GM12878 (cell line): ENCODE data around the gene GLT6D1. TPM values are rescaled to one million over a fixed set of nuclear protein-coding genes. Genes with fewer than 3 reads are reported as not detected.

ENCODE experiments used
- ATAC-seq: fragments of 200-7000 bp; cut with Tn5 transposase; 3 replicates; pipeline ENCODE4 v1.9.1; 2020; ENCODE audit warnings: mild to moderate bottlenecking, moderate library complexity
- BruUV-seq: library from RNA; stranded (reverse); fragments of 400-500 nt; replicated peaks from 2 replicates; lab custom pipeline; 2021; lab: Mats Ljungman, UMichigan
- CTCF ChIA-PET: fragments of 300-600 bp; sonication (Branson Sonifier 250); formaldehyde crosslinking; extraction: SDS; loops from one replicate; lab custom pipeline; 2021; ENCODE audit warnings: inconsistent platforms; lab: Yijun Ruan, JAX
- POLR2A ChIA-PET: fragments of 350-600 bp; formaldehyde crosslinking; extraction: SDS; loops from one replicate; lab custom pipeline; 2021; ENCODE audit warnings: inconsistent platforms; lab: Charles Lee
- RAD21 ChIA-PET: fragments of 300-600 bp; sonication (Branson Sonifier 250); formaldehyde crosslinking; loops from one replicate; lab custom pipeline; 2023; ENCODE audit warnings: antibody characterized with exemption; ENCODE audit not compliant: unreplicated experiment; lab: Charles Lee
- SMC1A ChIA-PET: fragments of 300-600 bp; sonication (Branson Sonifier 250); formaldehyde crosslinking; loops from one replicate; lab custom pipeline; 2023; ENCODE audit not compliant: unreplicated experiment, uncharacterized antibody; lab: Charles Lee
- DNase-seq: peaks from one replicate; pipeline ENCODE4 v3.0.0-alpha.2; 2011; ENCODE audit warnings: low read depth, low spot score
- FAIRE-seq: peaks from 3 replicates; lab custom pipeline; 2011; peaks lifted over from hg19 to GRCh38; lab: Jason Lieb, UNC
- H2AFZ ChIP-seq: 2 replicates; pipeline ENCODE4 v1.6.0; 2011; ENCODE audit warnings: low read depth, low read length, control low read depth; ENCODE audit not compliant: control insufficient read depth
- H3K27ac ChIP-seq: 2 replicates; pipeline ENCODE4 v1.5.1; 2011; ENCODE audit warnings: control low read depth; ENCODE audit not compliant: control insufficient read depth, insufficient read depth
- H3K27me3 ChIP-seq, 2 experiments: replicated peaks in 1 of 2; 2 replicates each; pipeline versions ENCODE4 v1.6.0 to v1.6.1; 2011; ENCODE audit warnings: low read length in 1 of 2; ENCODE audit not compliant: control insufficient read depth in 2 of 2, insufficient read depth in 2 of 2
- H3K36me3 ChIP-seq, 2 experiments: 2 replicates each; pipeline ENCODE4 v1.5.1; 2011; ENCODE audit warnings: low read length in 1 of 2; ENCODE audit not compliant: control insufficient read depth in 2 of 2, insufficient read depth in 2 of 2
- H3K4me1 ChIP-seq: 2 replicates; pipeline ENCODE4 v1.6.1; 2011; ENCODE audit warnings: mild to moderate bottlenecking, low read length, moderate library complexity, mixed read lengths; ENCODE audit not compliant: control insufficient read depth, insufficient read depth
- H3K4me2 ChIP-seq: 2 replicates; pipeline ENCODE4 v1.6.0; 2011; ENCODE audit warnings: control low read depth; ENCODE audit not compliant: control insufficient read depth, insufficient read depth
- H3K4me3 ChIP-seq: fragments of 200-600 bp; sonication (generic); 2 replicates; pipeline ENCODE4 v1.5.1; 2016
- H3K79me2 ChIP-seq: 2 replicates; pipeline ENCODE4 v1.6.0; 2011; ENCODE audit warnings: low read length; ENCODE audit not compliant: control insufficient read depth, insufficient read depth
- H3K9ac ChIP-seq: 2 replicates; pipeline ENCODE4 v1.8.0; 2011; ENCODE audit warnings: low read length, control low read depth, mixed read lengths; ENCODE audit not compliant: control insufficient read depth, insufficient read depth
- H3K9me3 ChIP-seq: replicated peaks from 3 replicates; pipeline ENCODE4 v1.5.1; 2011; ENCODE audit warnings: mild to moderate bottlenecking, low read length; ENCODE audit not compliant: control insufficient read depth, insufficient read depth
- H4K20me1 ChIP-seq: 2 replicates; pipeline ENCODE4 v1.6.0; 2011; ENCODE audit not compliant: control insufficient read depth, insufficient read depth
- CREB1 ChIP-seq: IDR thresholded peaks from 2 replicates; pipeline ENCODE4 v1.6.1; 2012; ENCODE audit warnings: low read depth, mild to moderate bottlenecking, inconsistent platforms
- E2F4 ChIP-seq: IDR thresholded peaks from 2 replicates; pipeline ENCODE4 v1.6.1; 2012; ENCODE audit warnings: low read depth, low read length, improper control_type of control experiment
- EGR1 ChIP-seq, 2 experiments: IDR thresholded peaks; 1 replicate in 1 of 2; 2 replicates in 1 of 2; pipeline ENCODE4 v1.6.1; 2011 to 2012; ENCODE audit warnings: low read depth in 2 of 2, low read length in 2 of 2, borderline replicate concordance in 1 of 2, mild to moderate bottlenecking in 1 of 2, moderate library complexity in 1 of 2
- WRNIP1 ChIP-seq: IDR thresholded peaks from 2 replicates; pipeline ENCODE4 v1.6.1; 2011; ENCODE audit warnings: low read depth, low read length, improper control_type of control experiment, borderline replicate concordance
- WGBS: methylation state at CpG from one replicate; pipeline ENCODE4 v1.1.6; 2016; ENCODE audit warnings: low lambda C conversion rate; ENCODE audit not compliant: insufficient replicate concordance, insufficient coverage; ENCODE audit errors: missing lambda C conversion rate; 5-methylcytosine and 5-hydroxymethylcytosine counted together
- in situ Hi-C: fragments of 300-500 bp; cut with MboI; formaldehyde crosslinking; loops from 9 replicates; pipeline ENCODE4 v1.14.3; 2018; ENCODE audit warnings: mixed read lengths
- intact Hi-C: fragments of 100-400 bp; cut with micrococcal nuclease; formaldehyde crosslinking; loops from one replicate; pipeline ENCODE4 v1.14.2; 2022; ENCODE audit not compliant: unreplicated experiment
- polyA plus RNA-seq, 11 experiments: library from polyadenylated mRNA; depleted of rRNA in 4 of 11; unstranded in 6 of 11; stranded (reverse) in 5 of 11; fragments of >200 nt; fragmentation: Nextera tagmentation in 4 of 11; fragmentation: Illumina TruSeq in 1 of 11; extraction: Ambion mirVana in 4 of 11; extraction: Trizol in 1 of 11; gene quantifications; 1 replicate in 1 of 11; 2 replicates in 10 of 11; pipeline versions ENCODE4 v1.2.1 to v1.2.3, GENCODE V29; 2011 to 2016; ENCODE audit warnings: inconsistent platforms in 2 of 11, missing spikeins in 2 of 11, low read depth in 1 of 11
- total RNA-seq, 4 experiments: library from RNA; depleted of rRNA in 3 of 4; stranded (reverse); fragments of >200 nt in 3 of 4; fragmentation: Illumina TruSeq in 1 of 4; extraction: Trizol in 1 of 4; gene quantifications; 2 replicates each; pipeline versions ENCODE4 v1.2.1 to v1.2.3, GENCODE V29; 2013 to 2021
- TF ChIP-seq, protein P1 (sequence below): fragments of 450-650 bp; formaldehyde crosslinking; IDR thresholded peaks from 2 replicates; pipeline ENCODE4 v1.5.0; 2022; ENCODE audit warnings: mild to moderate bottlenecking, missing genetic modification characterization
- TF ChIP-seq, protein P2 (sequence below): IDR thresholded peaks from 2 replicates; pipeline ENCODE4 v1.6.1; 2012; ENCODE audit warnings: mild to moderate bottlenecking, low read depth, low read length

GLT6D1 gene
- total and polyA plus RNA-seq, 10 of the 15 experiments (the other 5 are each of a cell fraction or from before 2014, with no cell fraction given) = not detected

DNA sequence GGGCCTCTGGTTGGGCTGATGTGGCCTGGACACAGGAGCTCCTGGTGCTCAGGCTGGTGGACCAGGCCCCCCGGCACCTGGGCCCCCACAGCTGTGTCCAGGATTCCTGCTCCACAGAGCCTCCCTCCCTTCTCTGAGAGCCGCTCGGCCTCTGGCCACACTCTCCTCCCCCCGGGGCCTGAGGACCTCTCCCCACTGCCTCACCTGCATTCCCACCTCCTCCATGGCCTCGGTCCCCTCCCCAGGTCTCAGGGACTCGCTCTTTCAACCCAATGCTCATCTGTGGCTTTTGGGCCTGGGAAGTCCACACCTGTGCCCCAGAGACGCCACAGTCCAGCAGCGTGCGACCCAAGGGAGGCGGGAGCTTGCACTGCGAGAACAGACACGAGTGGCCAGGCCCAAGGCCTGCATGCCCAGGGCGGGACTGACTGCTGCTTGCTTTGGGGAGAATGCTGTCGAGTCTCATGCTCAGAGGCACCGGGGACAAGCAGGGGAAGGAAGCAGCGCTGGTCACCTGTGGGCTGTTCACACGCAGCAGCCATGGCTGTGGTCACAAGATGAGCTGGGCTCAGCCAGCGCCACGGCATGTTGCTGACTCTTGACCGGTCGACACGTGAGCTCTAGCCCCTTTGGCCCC, 63.2 kb downstream of the GLT6D1 start (continued):
- no peak for TF ChIP-seq E2F4
- TF ChIP-seq, protein P1, sequence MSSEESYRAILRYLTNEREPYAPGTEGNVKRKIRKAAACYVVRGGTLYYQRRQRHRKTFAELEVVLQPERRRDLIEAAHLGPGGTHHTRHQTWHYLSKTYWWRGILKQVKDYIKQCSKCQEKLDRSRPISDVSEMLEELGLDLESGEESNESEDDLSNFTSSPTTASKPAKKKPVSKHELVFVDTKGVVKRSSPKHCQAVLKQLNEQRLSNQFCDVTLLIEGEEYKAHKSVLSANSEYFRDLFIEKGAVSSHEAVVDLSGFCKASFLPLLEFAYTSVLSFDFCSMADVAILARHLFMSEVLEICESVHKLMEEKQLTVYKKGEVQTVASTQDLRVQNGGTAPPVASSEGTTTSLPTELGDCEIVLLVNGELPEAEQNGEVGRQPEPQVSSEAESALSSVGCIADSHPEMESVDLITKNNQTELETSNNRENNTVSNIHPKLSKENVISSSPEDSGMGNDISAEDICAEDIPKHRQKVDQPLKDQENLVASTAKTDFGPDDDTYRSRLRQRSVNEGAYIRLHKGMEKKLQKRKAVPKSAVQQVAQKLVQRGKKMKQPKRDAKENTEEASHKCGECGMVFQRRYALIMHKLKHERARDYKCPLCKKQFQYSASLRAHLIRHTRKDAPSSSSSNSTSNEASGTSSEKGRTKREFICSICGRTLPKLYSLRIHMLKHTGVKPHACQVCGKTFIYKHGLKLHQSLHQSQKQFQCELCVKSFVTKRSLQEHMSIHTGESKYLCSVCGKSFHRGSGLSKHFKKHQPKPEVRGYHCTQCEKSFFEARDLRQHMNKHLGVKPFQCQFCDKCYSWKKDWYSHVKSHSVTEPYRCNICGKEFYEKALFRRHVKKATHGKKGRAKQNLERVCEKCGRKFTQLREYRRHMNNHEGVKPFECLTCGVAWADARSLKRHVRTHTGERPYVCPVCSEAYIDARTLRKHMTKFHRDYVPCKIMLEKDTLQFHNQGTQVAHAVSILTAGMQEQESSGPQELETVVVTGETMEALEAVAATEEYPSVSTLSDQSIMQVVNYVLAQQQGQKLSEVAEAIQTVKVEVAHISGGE (CRISPR knock-in tag) = no peak
- TF ChIP-seq CREB1 = no peak
- TF ChIP-seq WRNIP1 = no peak

DNA sequence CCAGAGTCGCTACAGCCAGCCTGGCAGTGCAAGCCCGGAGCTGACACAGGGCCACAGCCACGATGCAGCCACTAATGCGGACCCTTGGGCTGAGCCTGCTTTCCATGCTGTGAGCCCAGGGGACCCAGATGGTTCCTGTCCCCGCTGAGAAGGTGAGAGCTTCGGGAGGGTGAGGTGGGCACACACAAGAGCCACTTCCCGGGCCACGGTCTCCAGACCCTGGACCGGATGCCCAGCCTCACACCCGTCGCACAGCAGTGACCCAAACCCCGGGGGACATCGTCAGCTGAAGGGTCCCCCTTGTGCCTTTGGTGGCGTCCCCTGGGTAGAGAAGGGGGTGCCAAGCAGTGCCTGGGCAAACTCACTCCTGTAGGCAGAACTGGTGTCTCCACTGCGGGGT, 64.4 kb downstream of the GLT6D1 start:
- CTCF ChIA-PET = no interaction called here
- RAD21 ChIA-PET = no interaction called here
- in situ Hi-C loops = no loop called here

More for the DNA sequence above, 64.4 kb downstream of the GLT6D1 start:
- no peak overlapping the region for H3K27ac ChIP-seq
- H3K27me3 ChIP-seq = no peaks in the 10 kb centered on the region
- no TSS peak for BruUV-seq
- H3K79me2 ChIP-seq = no peaks in the 10 kb centered on the region
- H3K9me3 ChIP-seq = no peaks in the 10 kb centered on the region
- H3K36me3 ChIP-seq = no peaks in the 10 kb centered on the region
- H3K4me2 ChIP-seq = no peak overlapping the region
- H3K9ac ChIP-seq = no peak overlapping the region
- H3K4me3 ChIP-seq = no peak overlapping the region
- DNase-seq (no peak), FAIRE-seq (no peak)
- POLR2A ChIA-PET = no interaction called here
- no peak overlapping the region for H2AFZ ChIP-seq
- TF ChIP-seq, protein P2, sequence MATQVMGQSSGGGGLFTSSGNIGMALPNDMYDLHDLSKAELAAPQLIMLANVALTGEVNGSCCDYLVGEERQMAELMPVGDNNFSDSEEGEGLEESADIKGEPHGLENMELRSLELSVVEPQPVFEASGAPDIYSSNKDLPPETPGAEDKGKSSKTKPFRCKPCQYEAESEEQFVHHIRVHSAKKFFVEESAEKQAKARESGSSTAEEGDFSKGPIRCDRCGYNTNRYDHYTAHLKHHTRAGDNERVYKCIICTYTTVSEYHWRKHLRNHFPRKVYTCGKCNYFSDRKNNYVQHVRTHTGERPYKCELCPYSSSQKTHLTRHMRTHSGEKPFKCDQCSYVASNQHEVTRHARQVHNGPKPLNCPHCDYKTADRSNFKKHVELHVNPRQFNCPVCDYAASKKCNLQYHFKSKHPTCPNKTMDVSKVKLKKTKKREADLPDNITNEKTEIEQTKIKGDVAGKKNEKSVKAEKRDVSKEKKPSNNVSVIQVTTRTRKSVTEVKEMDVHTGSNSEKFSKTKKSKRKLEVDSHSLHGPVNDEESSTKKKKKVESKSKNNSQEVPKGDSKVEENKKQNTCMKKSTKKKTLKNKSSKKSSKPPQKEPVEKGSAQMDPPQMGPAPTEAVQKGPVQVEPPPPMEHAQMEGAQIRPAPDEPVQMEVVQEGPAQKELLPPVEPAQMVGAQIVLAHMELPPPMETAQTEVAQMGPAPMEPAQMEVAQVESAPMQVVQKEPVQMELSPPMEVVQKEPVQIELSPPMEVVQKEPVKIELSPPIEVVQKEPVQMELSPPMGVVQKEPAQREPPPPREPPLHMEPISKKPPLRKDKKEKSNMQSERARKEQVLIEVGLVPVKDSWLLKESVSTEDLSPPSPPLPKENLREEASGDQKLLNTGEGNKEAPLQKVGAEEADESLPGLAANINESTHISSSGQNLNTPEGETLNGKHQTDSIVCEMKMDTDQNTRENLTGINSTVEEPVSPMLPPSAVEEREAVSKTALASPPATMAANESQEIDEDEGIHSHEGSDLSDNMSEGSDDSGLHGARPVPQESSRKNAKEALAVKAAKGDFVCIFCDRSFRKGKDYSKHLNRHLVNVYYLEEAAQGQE = no peak
- no peak for TF ChIP-seq EGR1 (IDR thresholded peaks at IDR 0.05; ENCODE audit: borderline replicate concordance in 1 of 2, low read depth in 2 of 2, low read length in 2 of 2)
- TF ChIP-seq, all 136 proteins: peak for 0
- 42% methylated on average over 15 of the region's 15 CpGs for WGBS
- SMC1A ChIA-PET = no interaction called here
- no peak for ATAC-seq
- no peaks in the 10 kb centered on the region for H4K20me1 ChIP-seq
- intact Hi-C loops = no loop called here
- H3K4me1 ChIP-seq = no peaks in the 10 kb centered on the region
